HG02571 (cell line): ENCODE results near the gene MESD.

ENCODE experiments used
- ATAC-seq: cut with Tn5 transposase; IDR thresholded peaks from one replicate; pipeline ENCODE4 v1.9.1; 2021; ENCODE audit warnings: mild to moderate bottlenecking, moderate library complexity; ENCODE audit not compliant: unreplicated experiment

MESD gene

GRCh38 chr15:80992006-80992405 lies 2.4 kb upstream of the MESD start:
- no peak for ATAC-seq

GRCh38 chr15:80991421-80991820 lies 1.8 kb upstream of the MESD start:
- ATAC-seq = no peak

- ATAC-seq = no peak
Measured at GRCh38 chr15:80990955-80991354, 1.3 kb upstream of the MESD start.

- no peak for ATAC-seq
Measured at GRCh38 chr15:80989081-80989517, 520 bp downstream of the MESD start.

GRCh38 chr15:80988148-80988796 lies 1.3 kb downstream of the MESD start:
- no peak for ATAC-seq

- ATAC-seq = no peak
Measured at GRCh38 chr15:80986487-80986886, 3.1 kb downstream of the MESD start.

- no peak for ATAC-seq
Measured at GRCh38 chr15:80985981-80986380, 3.6 kb downstream of the MESD start.

- ATAC-seq = no peak
Measured at GRCh38 chr15:80984856-80985255, 4.8 kb downstream of the MESD start.

- ATAC-seq = no peak
Measured at GRCh38 chr15:80982839-80983238, 6.8 kb downstream of the MESD start.

- ATAC-seq = no peak
Measured at GRCh38 chr15:80982205-80982604, 7.4 kb downstream of the MESD start.

- no peak for ATAC-seq
Measured at GRCh38 chr15:80979538-80980200, 9.9 kb downstream of the MESD start.

- ATAC-seq = no peak
Measured at GRCh38 chr15:80978685-80979329, 10.8 kb downstream of the MESD start.

- no peak for ATAC-seq
Measured at GRCh38 chr15:80977627-80978036, 12.0 kb downstream of the MESD start.

GRCh38 chr15:80976851-80977250 lies 12.8 kb downstream of the MESD start:
- ATAC-seq = no peak

- no peak for ATAC-seq
Measured at GRCh38 chr15:80974914-80975313, 14.7 kb downstream of the MESD start.

- ATAC-seq = no peak
Measured at GRCh38 chr15:80972276-80972675, 17.3 kb downstream of the MESD start.

GRCh38 chr15:80971143-80971542 lies 18.5 kb downstream of the MESD start:
- ATAC-seq = no peak

- ATAC-seq = no peak
Measured at GRCh38 chr15:80970658-80971057, 19.0 kb downstream of the MESD start.

- ATAC-seq = no peak
Measured at GRCh38 chr15:80970018-80970657, 19.5 kb downstream of the MESD start.

GRCh38 chr15:80969316-80969715 lies 20.3 kb downstream of the MESD start:
- no peak for ATAC-seq

GRCh38 chr15:80967991-80968510 lies 21.6 kb downstream of the MESD start:
- ATAC-seq = no peak
